ENCODE data around the gene C9orf152. TPM values are rescaled to one million over a fixed set of nuclear protein-coding genes. Genes with fewer than 3 reads are reported as not detected.
"Not testable (repeated sequence)": the region's sequence is repeated elsewhere in the genome, so short reads cannot be mapped to it uniquely, and the experiment has no call there.

Gene C9orf152
- total RNA-seq, 4 donors from 2014 or later, result not detected

DNA sequence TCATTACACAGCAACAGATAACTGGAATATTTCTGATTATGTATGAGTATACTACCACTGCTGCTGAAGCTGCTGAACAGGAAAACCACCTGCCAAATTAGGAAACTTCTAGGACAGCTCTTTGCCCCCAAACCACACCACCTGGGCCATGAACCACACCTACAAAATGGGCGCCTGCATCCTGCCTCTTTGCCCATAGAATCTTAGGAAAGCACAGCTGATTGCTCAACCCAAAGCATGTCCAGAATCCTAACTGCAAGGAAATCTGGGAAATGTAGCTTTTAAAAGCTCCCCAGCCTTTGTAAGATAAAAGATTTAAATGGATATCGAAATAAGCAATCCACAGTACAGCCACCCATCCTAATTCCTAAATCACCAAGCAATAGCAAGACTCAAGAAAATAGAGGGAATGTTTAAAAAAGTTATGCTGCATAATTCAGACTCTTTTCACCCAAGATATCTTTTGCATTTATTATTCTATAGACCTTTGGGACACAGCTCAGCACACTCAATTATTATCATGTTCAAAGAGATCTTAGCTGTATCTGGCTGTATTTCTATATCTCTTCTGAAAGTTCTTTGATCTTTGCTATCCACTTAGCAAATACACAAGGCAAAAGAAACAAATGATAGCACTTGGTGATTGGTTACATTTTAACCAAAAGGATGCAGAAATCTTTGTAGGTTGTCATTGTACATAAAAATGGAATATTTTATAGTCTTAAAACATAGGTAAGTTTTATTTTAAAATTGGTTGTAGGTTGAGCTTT lies 6.8 kb upstream of the C9orf152 start:
- ATAC-seq (ENCODE audit: low FRiP score) (no peak), DNase-seq (ENCODE audit: low spot score) (no peak)
- TF ChIP-seq, protein P1, sequence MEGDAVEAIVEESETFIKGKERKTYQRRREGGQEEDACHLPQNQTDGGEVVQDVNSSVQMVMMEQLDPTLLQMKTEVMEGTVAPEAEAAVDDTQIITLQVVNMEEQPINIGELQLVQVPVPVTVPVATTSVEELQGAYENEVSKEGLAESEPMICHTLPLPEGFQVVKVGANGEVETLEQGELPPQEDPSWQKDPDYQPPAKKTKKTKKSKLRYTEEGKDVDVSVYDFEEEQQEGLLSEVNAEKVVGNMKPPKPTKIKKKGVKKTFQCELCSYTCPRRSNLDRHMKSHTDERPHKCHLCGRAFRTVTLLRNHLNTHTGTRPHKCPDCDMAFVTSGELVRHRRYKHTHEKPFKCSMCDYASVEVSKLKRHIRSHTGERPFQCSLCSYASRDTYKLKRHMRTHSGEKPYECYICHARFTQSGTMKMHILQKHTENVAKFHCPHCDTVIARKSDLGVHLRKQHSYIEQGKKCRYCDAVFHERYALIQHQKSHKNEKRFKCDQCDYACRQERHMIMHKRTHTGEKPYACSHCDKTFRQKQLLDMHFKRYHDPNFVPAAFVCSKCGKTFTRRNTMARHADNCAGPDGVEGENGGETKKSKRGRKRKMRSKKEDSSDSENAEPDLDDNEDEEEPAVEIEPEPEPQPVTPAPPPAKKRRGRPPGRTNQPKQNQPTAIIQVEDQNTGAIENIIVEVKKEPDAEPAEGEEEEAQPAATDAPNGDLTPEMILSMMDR (IDR thresholded peaks at IDR 0.05), result no peak

GRCh38 chr9:110214090-110214489 lies 6.1 kb upstream of the C9orf152 start:
- TF ChIP-seq, protein P1 (IDR thresholded peaks at IDR 0.05), result no peak
- DNase-seq (ENCODE audit: low spot score) (no peak), ATAC-seq (ENCODE audit: low FRiP score) (no peak)

- ATAC-seq (ENCODE audit: low FRiP score), result no peak
- no peak for DNase-seq (ENCODE audit: low spot score)
- TF ChIP-seq, protein P1 (IDR thresholded peaks at IDR 0.05), result no peak
Measured at GRCh38 chr9:110213413-110214044, 5.6 kb upstream of the C9orf152 start.

GRCh38 chr9:110207071-110207641 lies 803 bp downstream of the C9orf152 start:
- TF ChIP-seq, protein P1 (IDR thresholded peaks at IDR 0.05), result no peak
- no peak for DNase-seq (ENCODE audit: low spot score)
- ATAC-seq (ENCODE audit: low FRiP score), result no peak

DNA sequence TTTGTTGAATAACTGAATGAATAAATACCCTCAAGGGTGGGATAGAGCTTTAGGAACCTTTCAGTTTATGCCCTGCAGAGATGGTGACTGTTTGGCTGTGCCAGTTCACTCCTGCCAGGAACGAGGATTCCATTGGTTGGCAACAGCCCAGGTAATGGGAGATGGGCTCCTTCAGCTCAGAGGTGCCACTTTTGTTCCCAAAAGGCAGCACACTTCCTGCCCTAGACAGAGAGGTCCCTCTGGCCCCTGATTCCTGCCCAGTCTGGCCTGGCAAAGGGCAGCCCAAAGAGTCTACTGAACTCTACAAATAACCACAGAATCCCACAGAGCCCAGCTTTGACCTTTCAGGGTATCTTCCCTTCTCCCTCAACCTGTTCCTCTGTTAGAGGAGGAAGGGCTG lies 1.6 kb downstream of the C9orf152 start:
- TF ChIP-seq, protein P1 (IDR thresholded peaks at IDR 0.05), result no peak
- ATAC-seq (ENCODE audit: low FRiP score) (no peak), DNase-seq (ENCODE audit: low spot score) (no peak)

DNA sequence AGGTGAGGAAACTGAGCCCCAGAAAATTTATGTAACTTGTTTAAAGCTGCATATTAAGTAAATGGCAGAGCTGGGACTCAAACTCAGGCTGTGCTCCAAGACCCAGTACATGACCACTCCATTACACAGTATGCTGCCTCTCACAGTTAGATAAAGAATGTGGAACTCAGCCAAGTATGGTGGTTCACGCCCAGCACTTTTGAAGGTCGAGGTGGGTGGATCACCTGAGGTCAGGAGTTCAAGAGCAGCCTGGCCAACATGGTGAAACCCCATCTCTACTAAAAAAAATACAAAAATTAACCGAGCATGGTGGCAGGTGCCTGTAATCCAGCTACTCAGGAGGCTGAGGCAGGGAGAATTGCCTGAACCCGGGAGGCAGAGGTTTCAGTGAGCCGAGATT lies 2.3 kb downstream of the C9orf152 start:
- not testable (repeated sequence) for DNase-seq (ENCODE audit: low spot score); ATAC-seq (ENCODE audit: low FRiP score)

DNA sequence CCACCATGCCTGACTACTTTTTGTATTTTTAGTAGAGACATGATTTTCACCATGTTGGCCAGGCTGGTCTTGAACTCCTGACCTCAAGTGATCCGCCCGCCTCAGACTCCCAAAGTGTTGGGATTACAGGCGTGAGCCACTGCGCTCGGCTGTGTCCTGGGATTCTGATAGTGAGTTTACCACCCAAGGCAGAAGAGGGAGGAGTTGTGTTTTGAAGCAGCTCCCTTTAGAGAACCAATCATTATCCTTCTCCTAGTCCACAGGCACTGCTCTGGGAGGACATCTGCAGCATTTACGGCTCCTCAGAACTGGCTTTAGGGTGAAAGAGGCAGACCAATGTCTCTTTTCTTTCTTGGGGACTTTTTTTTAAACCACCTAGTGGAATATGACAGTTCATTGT lies 5.7 kb downstream of the C9orf152 start:
- TF ChIP-seq, protein P1 (IDR thresholded peaks at IDR 0.05), result no peak
- DNase-seq (ENCODE audit: low spot score) (no peak), ATAC-seq (ENCODE audit: low FRiP score) (no peak)

Measured in omental fat pad (tissue), 4 donors.